GM12872 (cell line): Measurements from ENCODE around the gene C12orf56.

Experiments used
- TF ChIP-seq, protein P1 (sequence below): IDR thresholded peaks from 3 replicates; pipeline ENCODE4 v1.5.1; 2011; ENCODE audit warnings: low read depth, mild to moderate bottlenecking, low read length, moderate library complexity; ENCODE audit not compliant: insufficient read depth

The C12orf56 gene

GRCh38 chr12:64390275-64390851 is at the start of gene C12orf56:
Gene C12orf56, minus strand, starts transcription at chr12:64390758. Its CDS starts 193 bp downstream, at chr12:64390565.
- TF ChIP-seq, protein P1, sequence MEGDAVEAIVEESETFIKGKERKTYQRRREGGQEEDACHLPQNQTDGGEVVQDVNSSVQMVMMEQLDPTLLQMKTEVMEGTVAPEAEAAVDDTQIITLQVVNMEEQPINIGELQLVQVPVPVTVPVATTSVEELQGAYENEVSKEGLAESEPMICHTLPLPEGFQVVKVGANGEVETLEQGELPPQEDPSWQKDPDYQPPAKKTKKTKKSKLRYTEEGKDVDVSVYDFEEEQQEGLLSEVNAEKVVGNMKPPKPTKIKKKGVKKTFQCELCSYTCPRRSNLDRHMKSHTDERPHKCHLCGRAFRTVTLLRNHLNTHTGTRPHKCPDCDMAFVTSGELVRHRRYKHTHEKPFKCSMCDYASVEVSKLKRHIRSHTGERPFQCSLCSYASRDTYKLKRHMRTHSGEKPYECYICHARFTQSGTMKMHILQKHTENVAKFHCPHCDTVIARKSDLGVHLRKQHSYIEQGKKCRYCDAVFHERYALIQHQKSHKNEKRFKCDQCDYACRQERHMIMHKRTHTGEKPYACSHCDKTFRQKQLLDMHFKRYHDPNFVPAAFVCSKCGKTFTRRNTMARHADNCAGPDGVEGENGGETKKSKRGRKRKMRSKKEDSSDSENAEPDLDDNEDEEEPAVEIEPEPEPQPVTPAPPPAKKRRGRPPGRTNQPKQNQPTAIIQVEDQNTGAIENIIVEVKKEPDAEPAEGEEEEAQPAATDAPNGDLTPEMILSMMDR: no peak

DNA sequence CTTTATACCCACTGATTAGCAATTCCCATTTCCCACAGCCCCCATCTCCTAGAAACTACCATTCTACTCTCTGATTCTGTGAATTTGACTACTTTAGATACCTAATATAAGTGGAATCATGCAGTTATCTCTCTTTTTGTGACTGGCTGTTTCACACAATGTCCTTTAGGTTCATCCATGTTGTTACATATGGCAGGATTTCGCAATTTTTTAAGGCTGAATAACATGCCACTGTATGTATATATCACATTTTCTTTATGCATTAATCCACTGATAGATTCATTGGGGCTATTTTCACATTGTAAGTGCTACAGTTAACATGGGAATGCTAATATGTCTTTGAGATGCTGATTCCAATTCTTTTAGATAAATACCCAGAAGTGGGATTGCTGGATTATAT is 49.5 kb upstream of the C12orf56 start:
- TF ChIP-seq, protein P1: no peak

DNA sequence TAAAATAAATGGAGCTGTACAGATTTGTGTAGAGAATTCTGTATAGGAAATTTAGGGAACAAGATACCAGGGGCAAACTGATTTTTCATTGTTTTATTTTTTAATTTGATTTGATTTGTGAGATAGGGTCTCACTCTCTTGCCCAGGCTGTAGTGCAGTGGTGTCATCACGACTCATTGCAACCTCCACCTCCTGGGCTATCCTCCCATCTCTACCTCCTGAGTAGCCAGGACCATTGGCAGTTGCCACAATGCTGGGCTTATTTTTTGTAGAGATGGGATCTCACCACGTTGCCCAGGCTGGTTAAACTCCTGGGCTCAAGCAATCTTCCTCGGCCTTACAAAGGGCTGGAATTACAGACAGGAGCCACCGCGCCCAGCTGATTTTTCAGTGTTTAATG is 43.4 kb upstream of the C12orf56 start:
- TF ChIP-seq, protein P1: no peak

DNA sequence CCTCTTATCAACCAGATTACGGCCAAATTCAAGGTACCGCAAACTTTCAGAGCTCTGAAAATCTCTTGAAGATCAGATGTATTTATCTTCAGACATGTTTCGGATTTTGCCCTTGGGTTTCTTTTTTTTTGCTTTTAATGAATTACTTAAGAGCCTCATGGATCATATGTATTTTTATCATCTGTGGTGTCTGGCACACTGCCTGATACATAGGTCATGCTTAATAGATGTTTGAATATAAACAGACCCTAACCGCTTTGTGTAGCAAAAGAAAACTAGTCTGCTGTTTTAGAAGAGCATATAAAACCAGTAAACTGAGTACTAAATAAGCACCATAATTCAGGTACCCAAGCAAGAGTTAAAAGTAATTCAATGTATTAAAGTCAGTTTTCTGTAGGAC is 41.2 kb upstream of the C12orf56 start:
- TF ChIP-seq, protein P1: no peak

GRCh38 chr12:64430886-64431285 is 40.3 kb upstream of the C12orf56 start:
- TF ChIP-seq, protein P1: no peak

- TF ChIP-seq, protein P1: no peak
Observed at GRCh38 chr12:64428956-64429355, 38.4 kb upstream of the C12orf56 start.

- TF ChIP-seq, protein P1: no peak
Observed at GRCh38 chr12:64427988-64428387, 37.4 kb upstream of the C12orf56 start.
